Measurements from ENCODE around the gene ACBD4.

Gene ACBD4

GRCh38 chr17:45104907-45105624 is 30.4 kb upstream of the ACBD4 start:
- DNase-seq: no peak

GRCh38 chr17:45106096-45106495 is 29.4 kb upstream of the ACBD4 start:
- DNase-seq: no peak

GRCh38 chr17:45106582-45106981 is 28.9 kb upstream of the ACBD4 start:
- DNase-seq: no peak

DNA sequence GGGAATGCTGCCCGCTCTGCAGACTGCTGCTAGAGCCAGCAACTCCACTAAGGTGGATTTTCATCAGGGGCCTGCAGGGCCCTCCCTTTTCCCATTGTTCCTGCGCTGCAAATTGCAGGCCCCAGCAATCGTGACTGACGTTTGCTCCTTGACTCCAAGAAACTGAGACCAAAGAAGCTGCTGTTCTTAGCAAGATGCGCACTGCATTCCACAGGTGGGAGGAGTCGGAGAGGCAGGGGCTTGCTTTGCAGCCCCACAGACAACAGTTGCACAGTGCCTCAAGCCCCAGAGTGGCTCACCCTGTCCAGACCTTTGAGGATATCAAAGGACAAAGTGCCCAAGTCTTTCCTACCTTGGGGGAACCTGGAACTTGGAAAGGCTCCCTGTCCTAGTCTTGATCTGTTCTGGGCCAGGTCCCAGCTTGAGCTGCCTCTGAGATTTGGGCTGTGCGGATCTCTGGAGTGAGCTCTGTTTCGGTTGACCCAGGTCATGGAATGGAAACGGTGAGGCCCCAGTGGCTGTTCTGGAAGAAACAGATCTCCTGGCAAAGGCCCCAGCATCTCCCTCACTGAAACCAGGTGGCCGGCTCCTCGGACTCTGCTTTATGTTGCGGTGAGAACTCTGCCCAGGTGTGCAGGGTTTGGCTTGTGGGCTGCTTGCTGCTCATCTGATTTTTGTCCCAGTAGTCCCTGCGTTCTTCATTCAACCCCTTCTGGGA is 28.0 kb upstream of the ACBD4 start:
- no peak for DNase-seq

- no peak for DNase-seq
Observed at GRCh38 chr17:45108051-45108450, 27.4 kb upstream of the ACBD4 start.

- DNase-seq: no peak
Observed at GRCh38 chr17:45108595-45109521, 26.6 kb upstream of the ACBD4 start.

DNA sequence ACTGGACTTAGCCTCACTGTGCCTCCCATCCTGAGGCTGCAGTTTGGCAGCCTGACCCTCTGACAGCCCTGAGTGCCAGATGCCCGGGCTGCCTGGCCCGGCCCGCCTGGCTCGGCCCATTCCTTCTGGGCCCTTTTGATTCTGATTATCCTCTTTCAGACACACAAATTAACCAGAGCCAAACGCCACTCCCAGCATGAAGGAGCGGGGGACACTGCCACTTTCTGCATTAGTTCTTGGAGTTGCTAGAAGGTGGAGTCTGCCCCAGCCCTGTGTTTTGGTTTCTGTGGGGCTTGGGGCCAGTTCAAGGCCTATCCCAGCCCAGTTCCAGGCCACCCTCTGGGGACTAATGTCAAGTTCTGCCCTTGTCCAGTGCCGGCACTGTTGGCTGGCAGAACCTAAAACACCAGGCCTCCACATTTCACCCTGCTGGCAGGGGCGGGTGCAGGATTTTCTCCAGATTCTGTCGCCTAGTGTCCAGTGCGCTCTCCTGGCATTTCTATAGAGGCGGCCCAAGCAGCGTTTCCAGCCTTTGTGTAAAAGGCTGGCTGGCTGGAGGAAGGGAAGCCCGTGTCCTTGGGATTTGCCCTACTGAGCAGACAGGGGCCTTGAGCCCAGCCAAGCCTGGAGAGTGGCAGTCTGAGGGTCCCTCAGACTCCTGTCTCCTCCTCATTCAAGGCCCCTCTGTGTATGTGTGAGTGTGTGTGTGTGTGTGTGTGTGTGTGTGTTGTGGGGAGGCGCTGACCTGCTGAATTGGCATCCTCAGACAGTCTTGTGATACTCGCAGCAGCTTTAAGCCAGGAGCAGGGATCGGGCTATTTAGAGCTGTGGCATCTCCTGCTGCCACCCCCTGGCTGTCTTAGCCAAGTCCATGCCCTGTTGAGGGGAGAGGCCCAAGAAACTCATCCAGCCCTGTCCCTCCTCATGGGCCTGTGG is 24.5 kb upstream of the ACBD4 start:
- no peak for DNase-seq

DNA sequence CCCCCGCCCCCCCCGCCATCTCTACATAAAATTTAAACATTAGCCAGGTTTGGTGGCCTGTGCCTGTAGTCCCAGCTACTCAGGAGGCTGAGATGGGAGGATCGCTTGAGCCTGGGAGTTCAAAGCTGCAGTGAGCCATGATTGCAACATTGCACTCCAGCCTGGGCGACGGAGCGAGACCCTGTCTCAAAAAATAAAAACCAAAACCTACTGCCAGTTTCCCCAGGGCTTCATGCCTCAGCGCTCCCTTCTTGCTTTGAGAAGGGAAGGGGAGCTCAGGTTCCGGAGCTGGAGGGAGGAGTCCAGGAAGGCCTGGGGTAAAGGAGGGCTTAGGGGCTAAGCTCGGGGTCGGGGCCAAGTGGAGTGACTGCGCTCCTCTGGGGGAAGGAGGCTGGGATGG is 23.6 kb upstream of the ACBD4 start:
- DNase-seq: no peak

DNA sequence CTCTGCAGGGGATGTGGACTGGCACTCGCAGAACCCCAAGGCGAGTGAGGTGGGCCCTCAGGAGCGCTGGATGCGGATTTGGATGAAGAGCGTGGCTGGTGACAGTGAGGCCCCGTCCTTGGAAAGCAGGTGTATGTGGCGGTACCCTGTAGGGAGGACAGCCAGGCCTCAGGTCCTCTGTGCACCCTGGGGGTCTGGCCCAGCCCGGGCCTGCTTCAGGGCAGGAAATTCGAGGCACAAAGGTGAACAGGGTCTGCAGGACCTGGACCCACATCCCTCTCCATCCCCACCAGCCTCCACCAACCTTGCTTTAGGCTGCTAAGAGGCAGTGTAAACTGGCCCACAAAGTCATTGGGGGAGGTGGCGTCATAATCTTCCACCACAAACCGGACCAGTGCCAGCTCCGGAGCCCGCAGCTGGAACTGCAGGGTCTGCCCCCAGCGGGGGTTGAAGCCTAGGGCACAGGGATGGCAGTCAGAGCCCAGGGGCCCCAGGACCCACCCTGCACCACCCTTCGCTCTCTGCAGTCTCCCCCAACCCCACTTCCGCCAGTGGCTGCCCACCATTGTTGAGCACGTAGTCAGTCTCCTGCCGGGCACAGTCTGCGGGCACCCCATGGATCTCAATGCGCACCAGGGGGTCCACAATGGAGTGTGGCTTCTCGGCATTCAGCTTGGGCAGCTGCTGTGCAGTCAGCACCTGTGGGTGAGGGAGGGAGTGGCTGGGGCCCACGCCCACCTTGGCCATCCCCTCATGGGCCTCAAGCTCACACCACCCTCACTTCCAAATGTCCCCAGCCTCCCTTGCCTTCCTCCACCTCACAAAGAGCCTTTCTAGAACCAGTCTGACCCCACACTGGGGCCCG is 22.7 kb upstream of the ACBD4 start:
- DNase-seq: peak; percentile 15

DNA sequence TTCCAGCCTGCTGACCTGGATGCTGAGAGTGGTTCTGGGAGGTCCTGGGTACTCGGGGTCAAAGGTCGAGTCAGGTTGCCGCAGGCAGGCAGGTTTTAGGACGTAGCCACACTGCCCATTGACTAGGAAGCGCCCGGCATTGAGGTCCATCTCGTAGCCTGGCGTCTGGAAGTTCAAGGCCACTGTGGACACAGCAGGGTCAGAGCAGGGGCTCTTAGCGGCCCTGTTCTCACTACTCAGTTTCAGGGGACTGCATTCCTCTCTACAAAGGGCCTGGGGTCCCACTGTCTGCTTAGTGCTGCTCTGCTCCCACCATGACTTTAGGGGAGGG is 22.1 kb upstream of the ACBD4 start:
- no peak for DNase-seq

DNA sequence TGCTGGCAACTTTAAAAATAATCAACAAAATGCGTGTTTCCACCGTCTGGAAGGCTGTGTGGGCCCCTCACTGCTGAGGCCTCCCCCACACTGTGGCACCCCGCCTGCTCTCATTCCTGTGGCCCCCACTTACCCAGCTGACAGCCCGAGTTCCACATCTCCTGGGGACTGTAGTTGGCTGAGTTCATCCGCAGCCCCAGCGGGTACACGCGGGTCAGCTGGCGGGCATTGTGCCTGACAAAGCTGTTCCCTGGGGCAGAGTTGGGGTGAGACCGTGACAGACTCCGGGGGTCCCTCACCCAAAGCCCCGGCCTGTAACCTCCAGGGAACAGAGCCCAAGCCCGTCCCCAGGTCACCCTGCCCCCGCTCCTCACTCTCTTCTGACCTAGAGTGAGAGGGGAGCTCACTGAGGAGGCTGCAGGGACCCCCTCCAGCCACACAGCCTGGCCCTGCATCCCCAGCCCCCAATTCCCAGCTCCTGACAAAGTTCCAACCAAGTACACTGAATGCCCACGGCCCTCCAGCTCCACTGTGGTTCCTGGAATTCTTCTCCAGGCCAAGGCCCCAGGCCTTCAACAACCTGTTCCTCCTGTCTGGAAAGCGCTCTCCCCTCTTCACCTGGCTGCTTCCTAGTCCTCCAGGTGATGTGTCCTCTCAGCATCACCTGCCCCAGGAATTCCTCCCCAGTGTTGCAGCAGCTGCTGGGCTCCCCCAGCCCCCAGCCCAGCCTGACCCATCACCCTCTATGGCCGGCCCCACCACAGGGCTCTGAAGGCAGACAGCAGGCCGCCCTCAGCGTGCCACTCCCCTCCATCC is 21.2 kb upstream of the ACBD4 start:
- peak; percentile 19 for DNase-seq

- DNase-seq: peak; percentile 20
Observed at GRCh38 chr17:45115015-45115625, 20.4 kb upstream of the ACBD4 start.

GRCh38 chr17:45115871-45116270 is 19.6 kb upstream of the ACBD4 start:
- no peak for DNase-seq

GRCh38 chr17:45116434-45117016 is 19.0 kb upstream of the ACBD4 start:
- DNase-seq: no peak

GRCh38 chr17:45117334-45117733 is 18.2 kb upstream of the ACBD4 start:
- no peak for DNase-seq

DNA sequence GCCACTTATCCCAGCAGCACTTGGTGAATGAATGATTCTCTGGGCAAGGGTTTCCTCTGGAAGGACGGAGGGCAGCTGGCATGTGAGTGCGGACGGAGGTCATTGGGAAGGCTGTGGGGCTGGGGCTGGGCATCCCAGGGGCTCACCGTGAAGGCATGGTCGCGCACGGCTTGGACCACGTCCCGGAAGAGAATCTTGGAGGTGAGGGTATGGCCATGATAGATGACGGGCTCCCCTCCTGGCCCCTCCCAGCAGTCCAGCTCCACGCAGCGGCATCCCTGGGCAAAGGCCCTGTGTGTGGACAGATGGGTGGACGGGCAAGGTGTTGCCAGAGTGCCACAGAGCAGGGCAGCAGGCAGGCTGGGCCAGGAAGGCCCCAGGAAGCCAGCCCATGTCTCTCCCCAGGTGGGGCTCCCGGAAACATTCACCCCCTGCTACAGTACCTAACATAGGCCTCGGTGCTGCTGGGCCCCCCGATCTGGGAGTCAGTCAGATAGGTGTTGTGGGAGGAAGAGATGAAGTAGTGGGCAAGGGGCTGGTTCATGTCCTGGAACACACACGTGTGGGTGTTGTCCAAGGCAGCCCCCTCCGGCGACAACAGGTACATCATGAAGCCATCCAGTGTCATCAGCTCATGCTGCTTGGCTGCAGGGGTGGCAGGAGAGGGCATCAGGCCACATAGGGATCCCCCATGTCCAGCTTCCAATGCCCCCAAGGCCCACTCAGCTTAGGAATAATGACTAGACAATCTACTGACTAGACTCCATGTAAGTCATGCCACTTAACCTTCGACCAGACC is 17.4 kb upstream of the ACBD4 start:
- DNase-seq: no peak

GRCh38 chr17:45118691-45119090 is 16.8 kb upstream of the ACBD4 start:
- no peak for DNase-seq

DNA sequence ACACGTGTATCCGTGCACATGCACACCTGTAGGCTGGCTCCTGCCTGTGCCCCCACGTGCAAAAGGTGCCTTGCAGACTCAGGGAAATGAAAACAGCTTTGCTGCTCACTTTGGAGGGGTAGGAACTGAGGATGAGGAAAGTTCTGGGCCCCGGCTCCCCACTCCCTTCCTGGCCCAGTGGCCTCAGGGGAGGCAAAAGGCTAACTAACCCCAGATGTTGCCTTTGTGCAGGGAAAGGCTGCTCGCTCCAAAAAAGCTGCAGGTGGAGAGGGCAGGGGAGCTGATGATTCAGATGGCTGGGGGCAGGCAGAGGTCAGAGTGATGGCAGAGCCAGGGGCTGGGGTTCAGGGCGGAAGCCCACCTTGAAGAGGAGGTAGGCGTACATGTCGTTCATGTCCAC is 15.5 kb upstream of the ACBD4 start:
- no peak for DNase-seq

DNA sequence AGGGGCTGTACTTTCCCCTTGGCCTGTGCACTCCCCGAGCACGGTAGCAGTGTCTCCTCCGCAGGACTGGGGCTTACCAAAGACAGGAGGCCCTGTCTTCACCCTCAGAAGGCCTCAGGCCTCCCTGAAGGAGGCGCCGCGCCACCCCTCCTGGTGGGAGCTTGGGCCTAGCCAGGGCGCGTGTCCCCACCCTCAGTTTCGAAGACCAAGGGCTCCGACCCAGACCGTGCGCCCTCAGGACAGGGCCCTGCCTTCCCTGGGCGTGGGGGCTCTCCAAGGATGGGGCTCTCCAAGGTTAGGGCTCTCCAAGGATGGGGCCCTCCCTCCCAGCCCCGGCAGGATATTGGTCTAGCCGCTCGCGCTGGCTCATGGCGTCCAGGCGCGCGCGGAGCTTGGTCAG is 14.9 kb upstream of the ACBD4 start:
- DNase-seq: no peak

All from femur (tissue), 1 donor.